ENCODE data around the gene EIF4B. TPM values are rescaled to one million over a fixed set of nuclear protein-coding genes. Genes with fewer than 3 reads are reported as not detected.

Gene EIF4B
- total and polyA plus RNA-seq, 2 of the 13 experiments (the other 11 are each of a cell fraction or from before 2014, with no cell fraction given), result 416 to 548 TPM

- TF ChIP-seq ZNF607 (CRISPR knock-in tag; IDR thresholded peaks at IDR 0.05; ENCODE audit: borderline replicate concordance), result no peak
- no peak for TF ChIP-seq ZNF75D (CRISPR knock-in tag; IDR thresholded peaks at IDR 0.05; ENCODE audit: borderline replicate concordance)
Observed at GRCh38 chr12:53068811-53069585, 62.7 kb downstream of the EIF4B start (continued).

GRCh38 chr12:53069621-53070410, 63.6 kb downstream of the EIF4B start:
- DNase-seq (ENCODE audit: low spot score) (no peak), FAIRE-seq (no peak), ATAC-seq (no peak)
- WGBS (ENCODE audit: low lambda C conversion rate), result 83% methylated on average over 6 of the region's 12 CpGs
- no TSS peak for BruUV-seq (replicated peaks)
- peaks cover 30% of the 10 kb centered on the region for H3K4me1 ChIP-seq (ENCODE audit: insufficient read depth, low read length)
- intact Hi-C loops (cut with micrococcal nuclease; ENCODE audit: unreplicated experiment) (no loop called here), in situ Hi-C loops (cut with HindIII; ENCODE audit: extremely low pct_ligation_motif_present, low pct_unique_long_range_greater_than_20kb) (no loop called here)
- no peak overlapping the region for H3K4me2 ChIP-seq (ENCODE audit: low read depth, low read length)
- ChIA-PET POLR2A (no interaction called here), CTCF (ENCODE audit: low intra/inter-chr PET ratio, low total read pairs) (no interaction called here)
- no peak overlapping the region for H3K4me3 ChIP-seq (replicated peaks in 1 of 3; ENCODE audit: insufficient read depth in 1 of 3, low read depth in 2 of 3, low read length in 3 of 3)
- H2AFZ ChIP-seq (ENCODE audit: low read length), result no peak overlapping the region
- H3K27ac ChIP-seq (ENCODE audit: extremely low read length, insufficient read depth, low read length), result no peak overlapping the region
- no peaks in the 10 kb centered on the region for H4K20me1 ChIP-seq (ENCODE audit: insufficient read depth, low read length)
- H3K9ac ChIP-seq (ENCODE audit: insufficient read depth, low read depth, low read length), result no peak overlapping the region
- H3K36me3 ChIP-seq (replicated peaks in 1 of 2; ENCODE audit: control insufficient read depth in 1 of 2, insufficient read depth in 2 of 2, low read length in 2 of 2), result peaks cover 0 to 17% of the 10 kb centered on the region in 2 experiments; a peak in 3 of 5 replicates
- H3K79me2 ChIP-seq (ENCODE audit: insufficient read depth, low read length), result no peaks in the 10 kb centered on the region
- H3K27me3 ChIP-seq (ENCODE audit: control insufficient read depth in 1 of 2, insufficient read depth in 2 of 2, low read length in 2 of 2), result no peaks in the 10 kb centered on the region
- TF ChIP-seq PAX8 (CRISPR knock-in tag; IDR thresholded peaks at IDR 0.05; ENCODE audit: borderline replicate concordance) (no peak), JUNB (CRISPR knock-in tag; IDR thresholded peaks at IDR 0.05; ENCODE audit: borderline replicate concordance) (no peak), ETV5 (CRISPR knock-in tag; IDR thresholded peaks at IDR 0.05; ENCODE audit: borderline replicate concordance) (no peak), PAWR (CRISPR knock-in tag; IDR thresholded peaks at IDR 0.05; ENCODE audit: borderline replicate concordance) (no peak), ZMYM4 (CRISPR knock-in tag; IDR thresholded peaks at IDR 0.05) (no peak), MED8 (CRISPR knock-in tag; IDR thresholded peaks at IDR 0.05; ENCODE audit: insufficient replicate concordance) (no peak), REL (CRISPR knock-in tag; conservative IDR thresholded peaks at IDR 0.05) (no peak), KDM4B (CRISPR knock-in tag; IDR thresholded peaks at IDR 0.05) (no peak), DZIP1 (CRISPR knock-in tag; IDR thresholded peaks at IDR 0.05) (no peak), STAT6 (CRISPR knock-in tag; IDR thresholded peaks at IDR 0.05; ENCODE audit: borderline replicate concordance) (no peak), ZBTB21 (CRISPR knock-in tag; IDR thresholded peaks at IDR 0.05) (no peak), AHR (CRISPR knock-in tag; IDR thresholded peaks at IDR 0.05) (no peak), ZNF746 (CRISPR knock-in tag; IDR thresholded peaks at IDR 0.05) (no peak), FOXA1 (IDR thresholded peaks at IDR 0.05) (no peak), FOXA1 (CRISPR knock-in tag; IDR thresholded peaks at IDR 0.05) (no peak)
- H3K9me3 ChIP-seq (ENCODE audit: low read length), result no peaks in the 10 kb centered on the region
